ENCODE results near the gene WWTR1.

The WWTR1 gene

GRCh38 chr3:149572796-149573414 lies 84.9 kb downstream of the WWTR1 start:
- FAIRE-seq = no peak
- no peak for DNase-seq (ENCODE audit: insufficient read length, low spot score)

- no peak for DNase-seq (ENCODE audit: insufficient read length, low spot score)
- no peak for FAIRE-seq
Observed at GRCh38 chr3:149571381-149571780, 86.4 kb downstream of the WWTR1 start.

DNA sequence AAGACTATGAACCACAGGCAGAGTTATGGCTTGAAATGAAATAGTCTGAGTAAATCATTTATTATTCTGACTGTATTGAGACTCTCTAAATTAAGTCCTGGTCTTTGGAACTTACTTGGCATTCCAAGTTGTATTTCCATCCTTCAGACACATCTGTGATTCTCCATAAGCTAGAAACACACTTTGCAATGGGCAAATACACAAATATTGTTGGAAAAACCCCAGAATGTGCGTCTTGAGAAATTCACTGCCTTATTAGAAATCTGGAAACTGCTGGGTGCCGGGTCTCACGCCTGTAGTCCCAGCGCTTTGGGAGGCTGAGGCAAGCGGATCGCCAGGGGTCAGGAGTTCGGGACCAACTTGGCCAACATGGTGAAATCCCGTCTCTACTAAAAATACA lies 87.8 kb downstream of the WWTR1 start:
- DNase-seq (ENCODE audit: insufficient read length, low spot score) = no peak
- no peak for FAIRE-seq

DNA sequence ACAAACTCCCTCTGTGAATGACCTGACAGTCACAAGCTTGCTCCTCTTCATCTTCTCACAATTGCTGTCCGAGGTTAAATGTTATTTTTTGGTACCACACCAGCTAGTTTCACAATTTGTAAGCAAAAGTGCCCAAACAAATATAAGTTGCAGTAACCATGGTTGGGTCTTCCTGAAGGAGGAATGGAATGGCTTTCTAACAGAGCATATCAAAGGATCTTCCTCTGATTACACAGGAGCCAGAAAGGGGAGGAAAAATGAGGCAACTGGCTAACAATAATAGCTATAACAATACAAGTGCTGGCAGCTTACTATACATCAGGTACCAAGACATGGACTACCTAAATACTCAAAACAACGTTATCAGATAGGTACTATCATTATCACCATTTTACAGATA lies 90.4 kb downstream of the WWTR1 start:
- DNase-seq (ENCODE audit: insufficient read length, low spot score) (no peak), FAIRE-seq (no peak)

- FAIRE-seq (no peak), DNase-seq (ENCODE audit: insufficient read length, low spot score) (no peak)
Observed at GRCh38 chr3:149566292-149566975, 91.4 kb downstream of the WWTR1 start.

- DNase-seq (ENCODE audit: insufficient read length, low spot score) (no peak), FAIRE-seq (no peak)
Observed at GRCh38 chr3:149564079-149564478, 93.7 kb downstream of the WWTR1 start.

DNA sequence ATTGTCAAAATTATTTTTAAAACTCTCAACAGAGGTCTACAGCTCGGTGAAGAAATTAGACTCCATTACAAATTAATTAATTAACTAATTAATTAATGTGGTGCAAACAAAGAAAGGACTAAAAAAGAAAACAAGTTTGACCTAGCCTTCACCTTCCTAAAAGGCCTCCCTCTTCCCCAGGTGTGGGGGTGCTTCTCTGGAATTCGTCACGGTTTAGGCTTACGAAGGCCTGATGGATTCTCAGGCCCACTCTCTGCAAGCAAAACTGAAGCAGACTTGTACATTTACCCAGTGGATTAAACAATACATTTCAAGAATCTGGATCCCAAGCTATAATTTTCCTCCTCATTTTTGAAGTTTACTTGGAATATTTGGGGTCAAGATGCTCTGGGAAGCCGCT lies 94.7 kb downstream of the WWTR1 start:
- DNase-seq (ENCODE audit: insufficient read length, low spot score) = no peak
- no peak for FAIRE-seq

DNA sequence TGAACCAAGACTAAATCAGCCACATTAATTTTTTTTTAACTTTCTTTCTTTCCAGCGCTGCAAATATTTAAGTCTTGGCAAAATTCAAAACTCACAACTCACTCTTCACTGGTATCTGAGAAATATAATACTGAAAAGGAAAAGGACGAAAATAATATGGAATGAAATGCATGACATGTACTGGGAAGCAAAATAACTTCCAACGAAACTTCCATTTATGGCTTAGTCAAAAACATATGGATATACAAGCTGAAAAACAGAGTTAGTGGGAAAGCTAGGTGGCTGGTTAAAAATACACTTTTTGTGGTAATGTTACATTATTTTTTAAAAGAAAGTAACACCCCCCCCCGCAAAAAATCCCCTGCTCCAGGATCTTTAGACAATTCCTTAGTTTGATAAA lies 97.2 kb downstream of the WWTR1 start:
- no peak for FAIRE-seq
- DNase-seq (ENCODE audit: insufficient read length, low spot score) = no peak

DNA sequence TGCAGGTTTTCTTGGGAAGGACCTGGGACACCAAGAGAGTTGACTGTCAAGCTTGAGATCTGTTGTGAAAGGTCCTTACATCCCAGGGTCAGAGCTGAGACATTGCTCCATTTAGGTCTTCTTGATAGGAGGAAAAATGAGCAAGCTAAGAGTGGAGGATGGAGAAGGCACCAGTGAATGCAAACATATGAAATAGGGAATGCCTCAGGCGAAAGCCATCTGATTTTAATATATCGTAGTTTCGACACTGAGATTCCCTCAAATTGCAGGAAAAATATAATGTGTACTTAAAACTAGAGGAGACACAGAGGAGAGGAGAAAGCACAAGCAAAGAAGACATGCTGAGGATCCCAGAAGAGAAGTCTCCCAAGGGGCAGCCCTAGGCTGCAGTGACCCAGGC lies 97.8 kb downstream of the WWTR1 start:
- DNase-seq (ENCODE audit: insufficient read length, low spot score) = no peak
- no peak for FAIRE-seq

DNA sequence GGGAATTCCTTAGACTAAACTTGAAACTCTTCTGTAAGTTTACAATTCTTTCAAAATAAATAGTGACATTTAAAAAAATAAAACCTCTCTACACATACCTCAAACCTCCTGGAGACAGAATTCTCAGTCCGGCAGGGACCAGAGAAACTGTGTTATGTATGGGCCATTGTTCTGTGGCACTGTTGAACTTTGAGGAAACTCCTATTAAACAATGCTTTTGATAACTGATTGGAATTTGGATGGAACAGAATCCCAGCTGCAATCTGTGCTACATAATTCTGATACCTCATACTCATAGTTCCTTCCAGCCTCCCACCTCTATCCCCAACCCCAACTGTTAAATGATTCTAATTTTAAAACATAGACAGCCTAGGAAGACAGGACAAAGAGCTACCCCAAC lies 98.3 kb downstream of the WWTR1 start:
- DNase-seq (ENCODE audit: insufficient read length, low spot score) (no peak), FAIRE-seq (no peak)

- FAIRE-seq = no peak
- DNase-seq (ENCODE audit: insufficient read length, low spot score) = no peak
Observed at GRCh38 chr3:149555927-149556326, 101.9 kb downstream of the WWTR1 start.

DNA sequence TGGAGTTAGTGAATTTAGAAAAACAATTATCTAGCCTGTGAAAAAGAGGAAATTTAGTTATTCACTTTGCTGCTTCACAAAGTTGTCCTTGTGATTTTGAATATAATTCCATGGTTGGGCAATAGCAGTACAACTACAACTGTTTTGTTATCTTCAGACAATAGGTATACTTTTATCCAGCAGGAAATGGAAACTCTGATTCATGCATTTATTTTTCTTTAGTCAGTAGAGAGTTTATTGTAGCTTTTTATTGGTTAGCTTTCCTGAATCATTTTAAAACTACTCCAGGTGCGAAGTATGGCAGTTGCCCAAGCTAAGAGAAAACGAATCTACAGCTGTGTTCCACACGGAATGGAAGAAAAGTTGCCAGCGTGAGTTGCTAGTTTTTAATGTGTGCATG lies 103.0 kb downstream of the WWTR1 start:
- DNase-seq (ENCODE audit: insufficient read length, low spot score) = no peak
- FAIRE-seq = no peak

- FAIRE-seq (no peak), DNase-seq (ENCODE audit: insufficient read length, low spot score) (no peak)
Observed at GRCh38 chr3:149553781-149554451, 103.9 kb downstream of the WWTR1 start.

GRCh38 chr3:149552700-149553099 lies 105.1 kb downstream of the WWTR1 start:
- FAIRE-seq = no peak
- no peak for DNase-seq (ENCODE audit: insufficient read length, low spot score)

GRCh38 chr3:149551500-149551899 lies 106.3 kb downstream of the WWTR1 start:
- no peak for DNase-seq (ENCODE audit: insufficient read length, low spot score)
- no peak for FAIRE-seq

- no peak for DNase-seq (ENCODE audit: insufficient read length, low spot score)
- FAIRE-seq = no peak
Observed at GRCh38 chr3:149548669-149549065, 109.2 kb downstream of the WWTR1 start.

- FAIRE-seq = no peak
Observed at GRCh38 chr3:149547954-149548668, 109.7 kb downstream of the WWTR1 start.

GRCh38 chr3:149547413-149547812 lies 110.4 kb downstream of the WWTR1 start:
- DNase-seq (ENCODE audit: insufficient read length, low spot score) (no peak), FAIRE-seq (no peak)

More at GRCh38 chr3:149547954-149548668, 109.7 kb downstream of the WWTR1 start:
- DNase-seq (ENCODE audit: insufficient read length, low spot score) = no peak

DNA sequence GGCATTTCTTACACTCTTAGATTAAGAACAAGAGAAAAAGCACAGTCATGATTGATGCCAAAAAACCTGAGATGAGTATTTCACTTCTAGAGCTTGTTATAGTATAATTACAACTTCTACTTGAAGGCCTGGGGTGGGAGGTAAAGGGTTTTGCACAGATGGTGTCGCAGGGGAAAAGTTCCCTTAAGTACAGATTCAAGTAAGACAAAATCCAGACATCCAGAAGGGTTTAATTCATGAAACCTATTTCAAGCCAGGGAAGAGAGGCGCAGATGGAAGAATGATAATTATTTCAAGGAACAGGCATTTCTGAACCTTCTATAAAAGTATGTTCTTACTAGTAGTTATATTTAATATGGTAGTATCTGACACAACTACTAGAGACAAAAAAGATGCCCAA lies 112.8 kb downstream of the WWTR1 start:
- DNase-seq (ENCODE audit: insufficient read length, low spot score) (no peak), FAIRE-seq (no peak)

- DNase-seq (ENCODE audit: insufficient read length, low spot score) = no peak
- no peak for FAIRE-seq
Observed at GRCh38 chr3:149542375-149543312, 115.2 kb downstream of the WWTR1 start.

Measured in GM19239 (cell line).